UCSD-AML1 (cell line): ENCODE data around the gene THBS2.
"Not testable (repeated sequence)": the region's sequence is repeated elsewhere in the genome, so short reads cannot be mapped to it uniquely, and the experiment has no call there.

Source experiments
- DNase-seq: peaks from one replicate; lab custom pipeline; 2025; ENCODE audit not compliant: unreplicated experiment; lab: John Stamatoyannopoulos, UW

The THBS2 gene

DNA sequence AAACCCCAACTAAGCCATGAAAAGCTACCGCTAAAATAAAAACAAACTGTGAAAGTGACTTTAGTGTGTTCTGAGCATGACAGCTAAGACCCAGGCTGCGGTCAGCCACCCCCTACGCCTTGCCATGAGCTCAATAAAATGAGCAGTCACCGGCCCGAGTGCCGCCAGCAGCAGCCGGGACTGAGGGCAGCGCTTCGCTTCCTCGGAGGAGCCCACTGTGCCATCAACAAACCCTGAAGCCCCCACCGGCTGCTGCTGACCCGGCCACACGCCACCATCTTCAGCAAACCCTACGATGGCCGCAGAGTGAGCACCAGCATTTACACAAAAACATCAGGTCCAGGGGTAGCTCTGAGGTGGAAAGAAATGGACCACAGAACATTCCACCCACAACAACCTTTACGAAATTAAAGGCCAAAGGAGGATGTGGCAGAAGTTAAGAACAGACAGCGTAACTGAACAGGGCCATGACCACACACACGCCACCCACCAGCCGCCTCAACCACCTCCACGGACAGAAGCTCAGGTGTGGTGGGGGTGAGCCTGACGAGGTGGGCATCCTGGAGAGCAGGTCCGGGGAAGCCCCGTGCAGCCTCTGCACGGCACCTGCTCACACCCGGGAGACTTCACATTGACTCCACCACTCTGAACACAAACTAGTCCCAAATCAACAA is 67.0 kb downstream of the THBS2 start:
- no peak for DNase-seq

DNA sequence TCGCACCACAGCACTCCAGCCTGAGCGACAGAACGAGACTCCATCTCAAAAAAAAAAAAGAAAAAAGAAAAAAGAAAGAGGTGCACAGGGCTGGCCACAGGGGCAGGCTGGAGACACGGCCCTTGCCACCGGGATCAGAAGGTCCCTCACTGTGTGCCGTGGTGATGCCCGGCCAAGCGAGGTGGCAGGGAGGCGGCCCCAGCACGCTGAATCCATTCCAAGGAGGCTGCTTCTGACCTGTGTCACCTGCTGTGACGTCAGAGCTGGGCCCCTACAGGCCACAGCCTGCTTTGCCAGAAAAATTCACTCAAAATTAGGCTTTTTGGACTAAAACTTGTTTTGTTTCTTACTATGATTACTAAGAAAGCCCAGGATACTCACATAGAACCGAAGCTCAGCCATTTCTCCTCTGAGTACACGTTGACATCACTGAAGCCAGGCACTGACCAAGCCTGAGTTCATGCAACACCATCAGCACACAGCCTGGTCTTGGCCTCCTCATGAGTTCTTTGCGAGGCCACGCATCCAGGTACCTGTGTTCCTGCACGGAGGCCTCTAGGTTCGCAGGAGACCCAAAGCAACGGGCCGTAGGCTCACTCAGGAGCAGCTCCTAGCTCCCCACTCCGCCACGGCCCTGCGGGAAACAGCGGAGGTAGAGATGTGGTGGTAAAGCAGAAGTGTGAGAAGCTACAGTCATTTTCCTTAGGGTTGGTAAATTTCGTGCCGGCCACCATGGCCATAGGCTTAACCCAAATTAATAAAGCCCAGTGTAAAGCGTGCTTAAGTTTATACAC is 67.8 kb downstream of the THBS2 start:
- no peak for DNase-seq

DNA sequence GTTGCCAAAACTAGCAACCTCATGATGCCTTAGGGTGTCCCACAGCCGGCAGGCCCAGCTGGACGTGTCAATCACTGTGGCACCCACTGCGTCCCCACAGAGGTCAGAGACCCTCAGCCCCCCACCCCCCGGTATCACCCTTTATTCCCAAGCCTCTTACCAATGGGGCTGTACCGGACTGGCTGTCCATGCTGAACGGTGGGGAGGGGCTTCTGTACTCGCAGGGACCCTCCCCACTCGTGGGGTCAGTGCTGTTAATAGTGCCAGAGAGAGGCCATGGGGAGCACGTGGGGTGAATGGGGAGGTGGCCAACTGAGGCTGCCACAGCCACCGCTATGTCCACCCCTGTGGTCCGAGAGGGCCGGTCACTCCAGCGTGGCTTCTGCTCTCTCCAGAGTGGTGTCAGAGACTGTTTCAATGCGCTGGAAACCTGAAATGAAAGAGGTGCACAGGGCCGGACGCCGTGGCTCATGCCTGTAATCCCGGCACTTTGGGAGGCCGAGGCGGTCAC is 68.6 kb downstream of the THBS2 start:
- no peak for DNase-seq

DNA sequence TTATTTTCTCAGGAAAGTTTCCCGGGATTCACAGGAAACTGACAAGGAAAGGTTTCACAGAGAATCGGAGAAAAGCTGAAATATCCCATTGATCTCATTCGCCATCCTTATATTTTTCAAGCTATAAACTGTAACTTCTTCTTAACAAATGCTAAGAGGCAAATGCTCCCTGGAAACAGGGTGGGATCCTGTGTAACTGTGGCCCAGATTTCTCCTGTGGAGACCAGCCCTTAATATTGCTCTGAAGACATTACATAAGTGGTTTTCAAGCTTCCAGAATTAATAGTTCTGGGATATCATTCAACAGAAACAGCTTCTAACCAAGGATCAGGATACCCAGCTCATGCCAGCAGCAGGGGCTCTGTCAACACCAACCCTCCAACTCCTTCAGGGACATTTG is 69.2 kb downstream of the THBS2 start:
- no peak for DNase-seq

DNA sequence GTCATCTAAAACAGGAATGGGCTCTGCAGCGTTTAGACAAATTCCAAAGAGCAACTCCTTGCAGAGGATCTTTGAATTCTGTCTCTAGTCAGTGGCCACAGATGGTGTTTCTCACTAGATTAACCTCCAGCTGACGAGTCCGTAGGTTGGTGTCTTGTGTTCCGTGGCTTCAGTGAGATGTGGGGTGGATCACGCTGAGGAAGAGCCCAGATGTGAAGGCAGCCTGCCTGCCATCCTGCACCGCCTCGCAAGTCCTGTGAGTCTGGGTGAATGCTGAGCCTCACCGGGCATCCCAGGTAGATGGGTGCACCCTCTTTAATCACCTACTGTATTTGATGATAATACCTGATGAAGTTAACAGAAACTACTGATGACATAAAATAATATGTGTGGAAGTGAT is 70.4 kb downstream of the THBS2 start:
- no peak for DNase-seq

DNA sequence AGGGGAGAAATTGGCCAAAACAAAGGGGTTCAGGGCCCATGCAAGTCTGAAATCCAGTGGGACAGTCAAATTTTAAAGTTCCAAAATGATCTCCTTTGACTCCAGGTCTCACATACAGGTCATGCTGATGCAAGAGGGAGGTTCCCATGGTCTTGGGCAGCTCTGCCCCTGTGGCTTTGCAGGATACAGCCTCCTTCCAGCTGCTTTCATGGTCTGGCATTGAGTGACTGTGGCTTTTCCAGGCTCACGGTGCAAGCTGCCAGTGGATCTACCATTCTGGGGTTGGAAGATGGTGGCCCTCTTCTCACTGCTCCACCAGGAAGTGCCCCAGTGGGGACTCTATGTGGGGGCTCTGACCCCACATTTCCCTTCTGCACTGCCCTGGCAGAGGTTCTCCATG is 73.8 kb downstream of the THBS2 start:
- not testable (repeated sequence) for DNase-seq

DNA sequence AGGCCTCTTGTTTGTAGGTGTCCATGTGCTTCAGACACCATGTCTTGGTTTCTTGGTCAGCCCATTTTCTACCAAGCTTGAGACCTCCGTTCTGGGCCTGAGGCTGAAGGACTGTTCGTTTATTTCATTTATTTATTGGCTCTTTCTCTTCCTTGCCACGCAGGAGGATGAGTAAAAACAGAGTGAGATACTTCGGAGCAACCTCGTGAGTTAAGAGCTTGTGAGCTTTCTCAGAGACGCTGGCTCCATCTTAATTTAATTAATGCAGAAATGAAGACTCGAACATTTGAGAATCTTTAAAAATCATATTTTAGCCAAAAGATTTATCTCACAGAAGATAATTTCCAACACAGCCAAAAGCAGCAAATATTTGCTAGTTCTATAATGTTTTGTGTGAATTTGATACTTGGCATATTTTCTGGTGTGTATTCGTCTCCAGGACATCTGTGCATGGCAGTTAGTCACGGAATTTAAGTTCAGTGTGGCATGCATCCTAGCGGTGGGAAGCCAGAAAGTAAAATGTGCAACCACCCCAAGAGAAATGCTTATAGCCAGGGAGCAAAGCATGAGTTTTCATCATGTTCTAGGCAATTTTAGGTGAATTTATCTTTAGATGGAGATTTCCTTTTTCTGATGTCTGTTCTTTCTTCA is 76.0 kb downstream of the THBS2 start:
- no peak for DNase-seq

DNA sequence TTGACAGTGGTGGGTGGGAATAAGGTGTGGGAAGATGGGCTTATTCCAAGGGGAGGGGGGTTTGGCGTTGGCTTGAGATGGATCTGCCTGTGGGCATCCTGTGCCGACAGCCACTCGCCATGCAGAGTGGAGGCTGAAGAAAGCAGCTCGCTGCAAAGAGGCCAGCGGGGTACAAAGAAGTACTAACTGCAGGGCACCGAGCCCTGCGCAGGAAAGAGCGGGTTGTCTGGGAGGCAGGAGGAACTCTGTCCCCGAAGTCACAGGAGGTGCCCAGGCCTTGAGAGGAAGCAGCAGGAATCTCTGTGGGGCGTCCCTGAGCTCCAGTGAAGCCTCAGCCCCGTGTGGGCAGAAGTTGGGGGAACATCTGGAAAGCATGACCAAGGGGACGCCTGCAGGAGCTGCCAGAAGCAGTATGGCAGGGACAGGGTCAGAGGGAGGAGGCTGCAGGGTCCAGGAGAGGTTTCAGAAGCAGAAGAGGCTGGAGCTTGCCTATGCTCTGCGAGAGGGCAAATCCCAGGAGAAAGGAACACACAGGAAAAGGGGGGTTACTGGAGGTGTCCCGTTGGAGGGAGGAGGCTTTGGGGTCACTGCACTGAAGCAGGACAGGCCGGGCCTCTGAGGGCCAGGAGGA is 77.2 kb downstream of the THBS2 start:
- DNase-seq, result no peak

DNA sequence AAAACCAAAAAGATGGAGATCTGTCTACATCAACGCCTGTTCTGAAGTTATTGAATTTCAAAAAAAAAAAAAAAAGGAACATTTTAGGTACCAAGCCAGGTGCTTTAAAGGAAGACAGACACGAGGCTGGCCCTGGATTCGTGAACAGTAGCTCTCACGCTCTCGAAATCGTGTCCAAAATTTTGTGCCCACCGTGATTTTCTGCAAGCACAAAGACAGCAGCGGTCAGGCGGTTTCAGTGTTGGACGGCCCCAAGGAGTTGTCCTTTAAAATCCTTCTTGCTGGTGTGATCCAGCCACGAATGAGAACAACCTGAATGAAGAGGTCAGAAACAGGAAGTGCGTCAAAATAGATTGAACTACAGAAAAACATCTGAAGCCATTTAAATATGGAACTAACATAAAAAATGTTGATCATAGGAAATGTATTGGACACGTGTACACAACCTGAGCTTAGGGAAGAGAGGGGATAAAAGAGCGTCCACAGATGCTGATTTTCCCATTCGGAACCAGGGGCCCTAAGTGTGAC is 78.2 kb downstream of the THBS2 start:
- no peak for DNase-seq

DNA sequence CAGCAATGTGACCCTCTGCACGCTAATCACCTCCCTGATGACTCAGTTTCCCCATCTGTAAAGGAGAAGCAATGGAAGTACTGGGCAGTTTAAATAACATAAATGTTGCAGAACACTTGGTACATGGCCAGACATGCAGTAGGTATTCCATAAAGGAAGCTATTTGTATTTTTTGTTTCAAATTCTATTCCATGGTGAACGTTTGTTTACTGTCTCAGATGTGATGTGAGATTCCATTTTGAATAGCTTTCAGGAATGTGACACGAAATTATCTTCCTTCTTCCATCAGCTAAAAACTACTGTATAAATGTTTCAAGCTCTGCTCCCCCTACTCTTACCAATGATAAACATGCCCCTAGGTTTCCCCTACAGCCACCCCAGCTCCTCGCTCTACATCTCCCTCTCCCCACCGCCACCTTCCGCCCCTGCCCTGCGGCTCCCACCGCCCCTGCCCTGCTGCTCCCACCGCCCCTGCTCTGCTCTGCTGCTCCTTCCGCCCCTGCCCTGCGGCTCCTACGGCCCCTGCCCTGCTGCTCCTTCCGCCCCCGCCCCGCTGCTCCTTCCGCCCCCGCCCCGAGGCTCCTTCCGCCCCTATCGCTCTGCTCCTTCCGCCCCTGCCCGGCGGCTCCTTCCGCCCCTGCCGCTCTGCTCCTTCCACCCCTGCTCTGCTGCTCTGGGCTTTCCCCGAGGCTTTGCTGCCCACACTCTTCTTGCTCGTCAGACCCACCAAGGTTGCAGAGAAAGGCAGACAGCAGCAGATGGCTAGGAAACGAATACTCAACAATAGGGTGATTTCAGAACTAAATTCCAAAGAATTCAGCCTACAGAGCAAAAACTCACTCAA is 78.9 kb downstream of the THBS2 start:
- no peak for DNase-seq

DNA sequence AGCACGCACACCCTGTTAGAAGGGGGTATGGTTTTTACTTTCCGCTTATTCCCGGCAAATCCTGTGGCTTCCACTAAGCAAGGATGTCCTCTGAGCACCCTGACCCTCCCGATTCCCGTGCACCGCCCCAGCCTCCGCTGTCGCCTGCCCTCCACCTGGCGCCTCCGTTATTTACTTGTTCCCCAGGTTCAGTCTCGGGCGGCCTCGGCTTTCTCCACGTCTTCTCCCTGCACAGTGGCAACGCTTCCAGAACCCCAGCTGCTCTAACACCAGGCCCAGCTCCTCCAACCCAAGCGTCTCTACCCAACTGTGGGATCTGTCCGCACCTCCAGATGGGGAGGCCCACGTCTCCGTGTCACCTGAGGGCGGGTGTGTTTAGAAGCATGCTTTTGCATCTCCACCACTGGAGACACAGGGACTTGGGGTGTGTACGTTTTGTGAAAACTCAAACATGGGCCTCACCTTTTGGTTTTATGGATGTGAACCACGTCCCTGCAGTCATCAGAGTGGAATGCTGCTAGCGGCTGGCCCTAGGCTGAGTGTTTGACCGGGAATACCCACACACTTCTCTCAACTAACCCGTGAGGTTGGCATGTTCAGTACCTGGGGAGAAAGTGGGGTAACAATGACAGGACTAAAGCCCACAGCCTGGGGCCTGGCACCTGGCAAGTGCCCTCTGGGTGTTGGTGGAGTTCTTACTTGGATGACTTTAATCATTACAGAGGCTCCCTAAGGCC is 79.9 kb downstream of the THBS2 start:
- no peak for DNase-seq

DNA sequence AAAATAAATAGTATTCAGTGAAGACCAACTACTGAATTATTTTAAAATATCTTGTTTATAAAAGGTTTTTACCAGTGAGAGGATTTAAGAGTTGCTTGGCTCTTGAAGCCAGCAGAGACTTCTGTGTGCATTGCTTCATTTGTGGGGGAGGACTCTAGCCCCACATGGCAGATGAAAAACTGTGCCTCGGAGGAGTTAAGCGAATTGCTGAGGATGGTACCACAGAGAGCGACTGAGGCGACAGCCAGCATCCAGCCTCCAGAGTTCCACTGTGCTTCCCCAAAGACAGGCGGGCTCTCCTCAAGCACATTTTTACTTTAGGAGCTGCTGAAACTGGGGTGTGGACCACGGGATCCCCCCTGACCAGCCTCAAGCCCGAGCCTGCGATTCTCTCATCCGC is 80.7 kb downstream of the THBS2 start:
- no peak for DNase-seq

DNA sequence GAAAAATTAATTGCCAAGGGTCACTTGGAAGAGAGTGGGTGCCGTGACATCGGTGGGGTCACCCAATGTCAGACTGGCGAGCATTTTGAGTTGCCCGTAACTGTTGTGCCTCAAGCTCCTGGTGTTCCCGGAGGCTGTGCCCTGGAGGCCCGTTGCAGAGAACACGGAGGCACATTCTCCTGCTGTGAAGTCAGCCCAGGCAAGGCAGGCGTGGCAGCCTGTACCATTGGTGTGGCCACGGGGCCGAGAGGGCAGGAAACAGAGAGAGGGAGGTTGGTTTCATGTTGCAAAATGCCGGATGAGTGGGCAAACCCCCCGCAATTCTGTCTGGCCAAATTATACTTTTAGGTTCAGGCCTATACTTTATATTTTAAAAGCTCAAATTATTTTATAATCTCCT is 81.2 kb downstream of the THBS2 start:
- DNase-seq, result peak; percentile 53

DNA sequence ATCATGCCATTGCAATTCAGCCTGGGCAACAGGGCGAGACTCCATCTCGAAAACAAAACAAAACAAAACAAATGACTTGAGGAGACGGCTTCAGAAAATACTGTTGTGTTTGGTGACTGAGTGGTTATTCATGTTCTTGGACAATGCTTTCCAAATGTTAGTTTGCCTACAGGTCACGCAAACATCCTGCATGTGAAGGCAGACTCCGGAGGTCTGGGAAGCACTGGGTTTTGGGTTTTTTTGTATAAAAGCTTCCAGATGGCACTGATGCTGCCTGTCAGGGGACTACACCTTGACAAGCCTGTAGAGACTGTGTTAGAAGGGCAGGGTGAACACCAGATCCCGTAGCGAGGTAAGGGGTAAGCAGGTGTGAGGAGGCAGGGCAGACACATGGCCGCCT is 81.7 kb downstream of the THBS2 start:
- DNase-seq, result no peak

DNA sequence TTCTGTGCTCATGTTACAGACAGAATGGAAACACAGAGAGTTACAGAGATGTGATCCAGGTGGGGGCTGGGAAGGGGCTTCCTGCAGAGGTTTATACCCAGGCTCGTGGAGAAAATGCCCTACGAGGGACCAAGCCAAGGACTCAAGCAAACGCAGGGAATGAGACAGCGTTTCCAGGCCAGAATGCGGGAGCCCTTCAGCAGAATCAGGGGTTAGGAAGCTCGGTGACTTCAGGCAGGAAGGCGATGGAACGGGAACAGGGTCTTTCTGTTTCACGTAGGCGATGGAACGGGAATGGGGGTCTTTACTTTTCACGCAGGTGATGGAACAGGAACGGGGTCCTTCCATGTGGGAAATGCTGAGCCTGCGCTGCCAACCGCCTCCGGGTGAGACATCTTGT is 82.6 kb downstream of the THBS2 start:
- DNase-seq, result no peak

DNA sequence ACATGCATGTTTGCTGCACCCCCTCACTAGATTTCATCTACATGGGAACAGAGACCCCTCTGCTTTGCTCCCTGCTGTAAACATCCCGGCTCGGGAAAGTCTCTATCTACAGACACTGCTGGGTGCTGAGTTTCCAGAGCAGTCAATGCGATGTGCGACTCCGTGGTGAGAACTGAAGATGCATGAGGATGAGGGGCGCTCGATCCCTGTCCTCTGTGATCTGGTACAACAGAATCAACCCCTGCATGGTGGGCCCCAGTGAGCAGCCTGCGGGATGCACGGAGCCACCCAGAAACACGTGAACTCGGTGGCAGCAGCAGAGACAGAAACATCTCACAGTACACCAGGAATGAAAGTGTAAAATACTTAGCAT is 83.1 kb downstream of the THBS2 start:
- no peak for DNase-seq

DNA sequence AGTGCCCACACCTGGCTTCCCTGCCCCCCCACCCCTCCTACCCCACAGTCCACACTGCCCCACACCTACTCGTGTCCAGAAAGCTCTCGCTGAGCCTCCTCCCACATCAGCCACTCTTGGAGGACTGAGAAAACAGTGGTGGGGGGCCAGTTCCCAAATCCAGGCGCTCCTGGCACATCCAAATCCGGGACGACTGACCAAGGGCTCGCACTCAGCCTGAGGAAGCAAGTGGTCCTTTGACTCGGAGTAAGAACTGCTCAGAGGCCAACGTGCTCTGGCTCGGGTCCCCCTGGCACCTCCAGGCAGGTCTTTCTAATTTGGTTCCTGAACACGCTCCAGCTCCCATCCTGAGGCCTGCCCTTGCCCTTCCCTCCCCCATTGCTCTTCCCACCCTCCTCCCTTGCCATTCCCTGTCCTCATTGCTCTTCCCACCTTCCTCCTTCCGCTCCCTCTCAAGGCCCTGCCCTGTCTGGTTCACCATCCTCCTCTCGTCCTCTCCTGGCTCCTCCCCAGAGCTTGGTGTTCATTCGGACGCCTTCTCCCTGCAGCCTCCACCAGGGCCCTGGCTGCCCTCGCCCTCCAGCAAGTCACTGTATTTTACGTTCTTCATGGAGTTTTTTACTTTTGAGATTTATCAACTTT is 83.6 kb downstream of the THBS2 start:
- no peak for DNase-seq

DNA sequence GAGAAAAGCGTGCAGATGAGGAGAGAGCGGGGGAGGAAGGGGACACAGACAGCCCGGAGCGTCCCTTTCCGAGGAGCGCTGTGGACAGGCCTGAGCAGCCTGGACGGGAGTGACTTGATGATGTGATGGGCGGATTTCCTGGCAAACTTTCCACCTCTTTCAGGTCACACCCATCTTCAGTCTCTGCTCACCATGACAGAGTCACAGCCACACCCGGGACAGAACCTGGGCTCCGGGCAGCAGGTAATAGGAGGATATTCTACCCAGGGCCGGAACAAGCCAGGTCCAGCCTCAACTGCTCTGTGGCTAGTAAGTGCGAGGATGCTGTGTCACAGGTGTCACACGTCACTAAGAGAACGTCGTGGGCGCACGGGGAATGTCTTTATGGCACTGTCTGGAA is 84.3 kb downstream of the THBS2 start:
- DNase-seq, result no peak

DNA sequence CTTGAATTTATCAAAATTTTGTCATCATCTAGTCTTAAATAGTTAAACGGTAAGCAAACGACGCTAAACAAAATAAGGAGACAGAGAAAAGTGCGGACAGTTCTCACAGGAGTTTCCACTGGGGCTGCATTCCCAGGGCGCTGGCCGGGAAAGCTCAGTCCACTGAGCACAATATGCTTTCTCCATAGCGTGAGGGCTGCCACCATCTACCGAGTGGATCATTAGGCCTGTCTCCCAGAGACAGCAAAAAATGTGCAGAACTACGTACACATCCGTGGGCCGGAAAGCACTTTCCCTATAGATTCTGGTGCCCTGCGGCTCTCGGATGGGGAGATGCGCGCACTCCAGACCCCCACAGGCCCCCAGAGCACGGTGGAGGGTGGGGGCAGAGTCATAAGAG is 84.9 kb downstream of the THBS2 start:
- DNase-seq, result no peak

DNA sequence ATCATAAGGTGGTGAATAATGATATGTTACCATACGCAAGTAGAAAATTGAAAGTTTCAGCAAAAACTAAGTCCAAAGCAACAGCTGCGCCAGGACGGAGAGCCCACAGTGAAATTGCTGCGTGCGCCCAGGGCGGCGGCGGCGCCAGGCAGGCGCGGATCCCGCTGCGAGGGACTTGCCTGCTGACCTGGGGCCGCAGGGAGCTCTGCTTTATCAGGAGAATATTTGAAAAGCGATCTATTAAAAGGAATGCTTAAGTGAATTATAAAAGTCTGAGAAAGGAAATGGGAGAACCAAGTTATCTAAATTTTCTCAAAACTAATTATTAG is 85.4 kb downstream of the THBS2 start:
- no peak for DNase-seq
